ENCODE data around the gene CHRM3. TPM values are rescaled to one million over a fixed set of nuclear protein-coding genes. Genes with fewer than 3 reads are reported as not detected.

The CHRM3 gene
- polyA plus RNA-seq, 3 donors, result not detected

GRCh38 chr1:239361403-239361802, 25.0 kb upstream of the CHRM3 start:
- Histone ChIP-seq H3K27ac (ENCODE audit: low read depth in 1 of 2, low read length in 2 of 2) (no peak overlapping the region), H3K9me3 (replicated peaks in 1 of 2; ENCODE audit: control insufficient read depth in 1 of 2, insufficient read depth in 1 of 2, low read length in 2 of 2) (no peaks in the 10 kb centered on the region), H3K4me2 (replicated peaks; ENCODE audit: extremely low read depth, low read length, poor library complexity, severe bottlenecking) (no peak overlapping the region), H3K36me3 (replicated peaks in 1 of 2; ENCODE audit: control insufficient read depth in 1 of 2, insufficient read depth in 2 of 2, low read length in 2 of 2) (no peaks in the 10 kb centered on the region), H3K27me3 (ENCODE audit: control insufficient read depth in 2 of 2, insufficient read depth in 2 of 2, low read length in 2 of 2) (no peaks in the 10 kb centered on the region), H4K20me1 (ENCODE audit: insufficient read depth, low read length) (no peaks in the 10 kb centered on the region), H3K4me1 (ENCODE audit: control insufficient read depth in 1 of 2, insufficient read depth in 2 of 2, low read length in 2 of 2) (peaks cover 10 to 11% of the 10 kb centered on the region in 2 donors), H3K79me2 (ENCODE audit: insufficient read depth, low read length) (no peaks in the 10 kb centered on the region), H3K9ac (ENCODE audit: insufficient read depth, low read length, poor library complexity, severe bottlenecking) (no peak overlapping the region), H3K4me3 (replicated peaks in 1 of 3; ENCODE audit: low read depth in 2 of 3, low read length in 3 of 3) (no peak overlapping the region), H2AFZ (ENCODE audit: insufficient read depth, low read depth, low read length, poor library complexity, severe bottlenecking) (no peak overlapping the region)
- intact Hi-C loops (cut with micrococcal nuclease), result no loop called here
- 100% methylated on average over 1 of the region's 4 CpGs for WGBS (ENCODE audit: insufficient coverage)
- Mint-ChIP-seq H3K4me1 (peaks cover 13% of the 10 kb centered on the region), H3K27ac (no peak overlapping the region), H3K27me3 (ENCODE audit: low read depth in 3 of 3) (peaks cover 0 to 1% (median 0%) of the 10 kb centered on the region in 3 donors), H3K36me3 (no peaks in the 10 kb centered on the region), H3K4me3 (no peak overlapping the region), H3K9me3 (peaks cover 0 to 6% (median 2%) of the 10 kb centered on the region in 7 donors)
- DNase-seq, result no peak
- no peak for TF ChIP-seq CTCF (IDR thresholded peaks at IDR 0.05)

DNA sequence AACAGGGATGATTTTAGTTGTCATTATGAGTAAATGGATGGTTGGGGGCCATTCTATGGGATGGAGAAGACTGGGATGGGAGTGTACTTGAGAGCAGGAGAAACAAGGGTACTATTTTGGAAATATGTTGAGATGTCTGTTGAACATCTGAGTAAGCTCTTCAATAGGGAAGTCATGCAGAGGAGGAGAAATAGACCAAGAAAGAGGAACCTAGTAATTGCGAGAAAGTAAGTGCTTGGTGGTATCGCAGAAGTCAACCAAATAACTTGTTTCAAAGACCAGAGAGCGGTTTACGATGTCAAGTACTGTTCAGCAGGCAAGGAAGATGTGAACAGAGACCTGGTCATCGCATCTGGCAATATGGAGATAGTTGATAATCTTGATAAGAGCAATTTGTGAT, 22.4 kb upstream of the CHRM3 start:
- Histone ChIP-seq H4K20me1 (ENCODE audit: insufficient read depth, low read length) (no peaks in the 10 kb centered on the region), H3K36me3 (replicated peaks in 1 of 2; ENCODE audit: control insufficient read depth in 1 of 2, insufficient read depth in 2 of 2, low read length in 2 of 2) (no peaks in the 10 kb centered on the region), H3K4me1 (ENCODE audit: control insufficient read depth in 1 of 2, insufficient read depth in 2 of 2, low read length in 2 of 2) (peaks cover 22 to 26% of the 10 kb centered on the region in 2 donors), H3K4me3 (replicated peaks in 1 of 3; ENCODE audit: low read depth in 2 of 3, low read length in 3 of 3) (no peak overlapping the region), H3K9me3 (replicated peaks in 1 of 2; ENCODE audit: control insufficient read depth in 1 of 2, insufficient read depth in 1 of 2, low read length in 2 of 2) (no peaks in the 10 kb centered on the region), H2AFZ (ENCODE audit: insufficient read depth, low read depth, low read length, poor library complexity, severe bottlenecking) (peak overlapping the region; percentile 12), H3K9ac (ENCODE audit: insufficient read depth, low read length, poor library complexity, severe bottlenecking) (no peak overlapping the region), H3K79me2 (ENCODE audit: insufficient read depth, low read length) (no peaks in the 10 kb centered on the region), H3K4me2 (replicated peaks; ENCODE audit: extremely low read depth, low read length, poor library complexity, severe bottlenecking) (peak overlapping the region; percentile 30), H3K27me3 (ENCODE audit: control insufficient read depth in 2 of 2, insufficient read depth in 2 of 2, low read length in 2 of 2) (no peaks in the 10 kb centered on the region), H3K27ac (ENCODE audit: low read depth in 1 of 2, low read length in 2 of 2) (no peak overlapping the region)
- no peaks in the 10 kb centered on the region for H3K36me3 Mint-ChIP-seq
- no peak for TF ChIP-seq CTCF (IDR thresholded peaks at IDR 0.05)
- DNase-seq, result peak; percentile 21 to 29 (median 26)
- H3K4me1 Mint-ChIP-seq, result peaks cover 31% of the 10 kb centered on the region
- peaks cover 0 to 6% (median 2%) of the 10 kb centered on the region in 7 donors for H3K9me3 Mint-ChIP-seq
- H3K27ac Mint-ChIP-seq, result peak overlapping the region in 5 of 7 donors; percentile 0 to 41 (median 16)
- intact Hi-C loops (cut with micrococcal nuclease), result no loop called here
- WGBS (ENCODE audit: insufficient coverage), result 41% methylated on average over 5 of the region's 5 CpGs
- H3K27me3 Mint-ChIP-seq (ENCODE audit: low read depth in 3 of 3), result peaks cover 0 to 2% (median 1%) of the 10 kb centered on the region in 3 donors
- H3K4me3 Mint-ChIP-seq, result peak overlapping the region in 1 of 2 donors; percentile 13

Measured in CD14-positive monocyte (primary cell).